H9 (cell line): ENCODE results near the gene TMC4. TPM values are rescaled to one million over a fixed set of nuclear protein-coding genes. Genes with fewer than 3 reads are reported as not detected.

Experiments used
- DNase-seq: peaks from one replicate; pipeline ENCODE4 v3.0.0-alpha.2; 2017
- H2AFZ ChIP-seq: one replicate; pipeline ENCODE4 v1.6.1; 2013; ENCODE audit warnings: mild to moderate bottlenecking, low read length, control low read depth, moderate library complexity
- H2AK5ac ChIP-seq: 2 replicates; pipeline ENCODE4 v1.6.1; 2013; ENCODE audit warnings: low read length, control low read depth, mixed read lengths; ENCODE audit not compliant: insufficient read length
- H2BK120ac ChIP-seq: one replicate; pipeline ENCODE4 v1.6.1; 2013; ENCODE audit warnings: low read depth, mild to moderate bottlenecking, low read length, control low read depth, inconsistent platforms; ENCODE audit not compliant: poor library complexity, severe bottlenecking
- H2BK12ac ChIP-seq: 2 replicates; pipeline ENCODE4 v1.6.1; 2013; ENCODE audit warnings: low read length, control low read depth, mixed read lengths, low read depth; ENCODE audit not compliant: insufficient read length
- H2BK15ac ChIP-seq: 2 replicates; pipeline ENCODE4 v1.6.1; 2013; ENCODE audit warnings: low read depth, low read length, control low read depth
- H2BK20ac ChIP-seq: one replicate; pipeline ENCODE4 v1.6.1; 2013; ENCODE audit warnings: low read depth, mild to moderate bottlenecking, low read length, control low read depth, inconsistent platforms; ENCODE audit not compliant: poor library complexity, severe bottlenecking
- H2BK5ac ChIP-seq: 2 replicates; pipeline ENCODE4 v1.6.1; 2013; ENCODE audit warnings: low read length, control low read depth, mixed read lengths; ENCODE audit not compliant: insufficient read length
- H3K14ac ChIP-seq: 2 replicates; pipeline ENCODE4 v1.6.1; 2013; ENCODE audit warnings: low read length, control low read depth; ENCODE audit not compliant: insufficient read depth
- H3K18ac ChIP-seq: 2 replicates; pipeline ENCODE4 v1.6.1; 2013; ENCODE audit warnings: low read depth, mild to moderate bottlenecking, mixed read lengths, low read length, control low read depth; ENCODE audit not compliant: insufficient read length
- H3K23ac ChIP-seq: 2 replicates; pipeline ENCODE4 v1.6.1; 2013; ENCODE audit warnings: low read length, control low read depth, mixed read lengths, low read depth; ENCODE audit not compliant: insufficient read length
- H3K23me2 ChIP-seq: 2 replicates; pipeline ENCODE4 v1.6.1; 2013; ENCODE audit warnings: low read depth, mild to moderate bottlenecking, mixed read lengths, low read length, control low read depth; ENCODE audit not compliant: insufficient read length, poor library complexity, severe bottlenecking
- H3K27ac ChIP-seq: 2 replicates; pipeline ENCODE4 v1.5.1; 2013; ENCODE audit warnings: low read length, control low read depth, mixed read lengths, low read depth; ENCODE audit not compliant: insufficient read length
- H3K27me3 ChIP-seq: 2 replicates; pipeline ENCODE4 v1.6.1; 2013; ENCODE audit warnings: low read length, control low read depth, inconsistent platforms; ENCODE audit not compliant: insufficient read depth
- H3K4ac ChIP-seq: 2 replicates; pipeline ENCODE4 v1.6.1; 2013; ENCODE audit warnings: low read depth, mild to moderate bottlenecking, control low read depth, inconsistent platforms, low read length, moderate library complexity
- H3K4me1 ChIP-seq: 2 replicates; pipeline ENCODE4 v1.6.1; 2013; ENCODE audit warnings: low read length, control low read depth, inconsistent platforms; ENCODE audit not compliant: insufficient read depth
- H3K4me2 ChIP-seq: 2 replicates; pipeline ENCODE4 v1.6.1; 2013; ENCODE audit warnings: low read length, control low read depth, mixed read lengths; ENCODE audit not compliant: insufficient read length, insufficient read depth
- H3K56ac ChIP-seq: 2 replicates; pipeline ENCODE4 v1.6.1; 2013; ENCODE audit warnings: low read depth, mild to moderate bottlenecking, mixed read lengths, low read length, control low read depth; ENCODE audit not compliant: insufficient read length
- H3K79me1 ChIP-seq: 2 replicates; pipeline ENCODE4 v1.6.1; 2013; ENCODE audit warnings: low read depth, mild to moderate bottlenecking, moderate library complexity, low read length, control low read depth, inconsistent platforms; ENCODE audit not compliant: insufficient read depth, poor library complexity, severe bottlenecking
- H3K79me2 ChIP-seq: 2 replicates; pipeline ENCODE4 v1.6.1; 2013; ENCODE audit warnings: low read length, control low read depth, inconsistent platforms; ENCODE audit not compliant: insufficient read depth
- H3K9ac ChIP-seq: 2 replicates; pipeline ENCODE4 v1.6.1; 2013; ENCODE audit warnings: low read length, control low read depth, mixed read lengths; ENCODE audit not compliant: insufficient read length; ENCODE audit errors: extremely low read depth
- H3K9me3 ChIP-seq: one replicate; pipeline ENCODE4 v1.6.1; 2013; ENCODE audit warnings: low read depth, low read length, inconsistent platforms; ENCODE audit not compliant: control insufficient read depth
- H3T11ph ChIP-seq: one replicate; pipeline ENCODE4 v1.6.1; 2013; ENCODE audit warnings: mild to moderate bottlenecking, low read length, control low read depth, inconsistent platforms
- H4K20me1 ChIP-seq: one replicate; pipeline ENCODE4 v1.6.1; 2013; ENCODE audit not compliant: control insufficient read depth, insufficient read length, insufficient read depth
- H4K5ac ChIP-seq: 2 replicates; pipeline ENCODE4 v1.6.1; 2013; ENCODE audit warnings: low read depth, mild to moderate bottlenecking, mixed read lengths, low read length, control low read depth; ENCODE audit not compliant: insufficient read length
- H4K8ac ChIP-seq: replicated peaks from 2 replicates; pipeline ENCODE4 v1.6.1; 2013; ENCODE audit warnings: low read length, control low read depth, mixed read lengths, low read depth; ENCODE audit not compliant: insufficient read length
- H4K91ac ChIP-seq: 2 replicates; pipeline ENCODE4 v1.6.1; 2013; ENCODE audit warnings: low read depth, mild to moderate bottlenecking, moderate library complexity, mixed read lengths, low read length, control low read depth; ENCODE audit not compliant: insufficient read length
- H3K27ac Mint-ChIP-seq, 3 experiments: 2 replicates in 2 of 3; 3 replicates in 1 of 3; pipeline ENCODE4 v1.8.0; 2020 to 2021; ENCODE audit warnings: mixed read lengths in 3 of 3, mild to moderate bottlenecking in 1 of 3, moderate library complexity in 1 of 3
- H3K27me3 Mint-ChIP-seq: 2 replicates; pipeline ENCODE4 v1.8.0; 2021; ENCODE audit warnings: low read depth, mild to moderate bottlenecking, moderate library complexity, mixed read lengths
- H3K36me3 Mint-ChIP-seq, 3 experiments: 2 replicates in 2 of 3; 3 replicates in 1 of 3; pipeline ENCODE4 v1.8.0; 2020 to 2021; ENCODE audit warnings: low read depth in 3 of 3, mixed read lengths in 3 of 3; ENCODE audit not compliant: insufficient read depth in 1 of 3
- H3K4me1 Mint-ChIP-seq, 2 experiments: 2 replicates each; pipeline ENCODE4 v1.8.0; 2020; ENCODE audit warnings: mixed read lengths in 2 of 2
- H3K4me3 Mint-ChIP-seq, 2 experiments: 2 replicates in 1 of 2; 3 replicates in 1 of 2; pipeline ENCODE4 v1.8.0; 2020 to 2021; ENCODE audit warnings: mild to moderate bottlenecking in 2 of 2, mixed read lengths in 2 of 2, moderate library complexity in 1 of 2
- H3K9me3 Mint-ChIP-seq, 2 experiments: 2 replicates in 1 of 2; 3 replicates in 1 of 2; pipeline ENCODE4 v1.8.0; 2020; ENCODE audit warnings: mild to moderate bottlenecking in 2 of 2, mixed read lengths in 2 of 2, moderate library complexity in 1 of 2
- WGBS: extraction: QIAGEN DNeasy Blood & Tissue Kit; methylation state at CpG from one replicate; pipeline ENCODE4 v1.1.7; 2013; ENCODE audit warnings: missing lambda C conversion rate, low lambda C conversion rate, mixed read lengths; ENCODE audit not compliant: insufficient read length; ENCODE audit errors: extremely low coverage; 5-methylcytosine and 5-hydroxymethylcytosine counted together
- total RNA-seq: library from RNA; stranded (reverse); gene quantifications from 2 replicates; pipeline ENCODE4 v1.2.1, GENCODE V29; 2021
- TF ChIP-seq, protein P1 (sequence below): fragments of 200-600 bp; sonication (generic); conservative IDR thresholded peaks from 3 replicates; pipeline ENCODE4 v1.8.0; 2021; ENCODE audit warnings: antibody characterized with exemption, mild to moderate bottlenecking

TMC4 gene
- total RNA-seq, 1 experiment from 2014 or later = 12.2 TPM

- H3K27me3 ChIP-seq = no peaks in the 10 kb centered on the region
- H3K56ac ChIP-seq = no peak overlapping the region
- no peak overlapping the region for H3K4me3 Mint-ChIP-seq
- no peaks in the 10 kb centered on the region for H3K9me3 ChIP-seq
- no peaks in the 10 kb centered on the region for H3K4me1 ChIP-seq
- no peaks in the 10 kb centered on the region for H3K27me3 Mint-ChIP-seq
- H3K4me2 ChIP-seq = no peak overlapping the region
- H3K79me2 ChIP-seq = no peaks in the 10 kb centered on the region
- H2BK12ac ChIP-seq = no peak overlapping the region
- H2BK5ac ChIP-seq = no peak overlapping the region
- no CpG with 5 or more reads among the region's 23 CpGs for WGBS
- no peak overlapping the region for H2BK15ac ChIP-seq
- no peak overlapping the region for H3K14ac ChIP-seq
- H2AFZ ChIP-seq = no peak overlapping the region
- no peak overlapping the region for H3T11ph ChIP-seq
- H4K20me1 ChIP-seq = no peaks in the 10 kb centered on the region
- no peak overlapping the region for H2AK5ac ChIP-seq
- peak; percentile 87 for DNase-seq
- H4K91ac ChIP-seq = no peak overlapping the region
- no peak overlapping the region for H3K23ac ChIP-seq
- H3K4ac ChIP-seq = no peak overlapping the region
- no peaks in the 10 kb centered on the region; a peak in 1 of 5 replicates for H3K9me3 Mint-ChIP-seq
- H3K36me3 Mint-ChIP-seq = peaks cover 19 to 40% (median 27%) of the 10 kb centered on the region in 3 experiments; a peak in 6 of 7 replicates
- no peak overlapping the region for H3K9ac ChIP-seq
- H4K8ac ChIP-seq = no peak overlapping the region
- peaks cover 3 to 16% of the 10 kb centered on the region in 2 experiments; a peak in 2 of 4 replicates for H3K4me1 Mint-ChIP-seq
- no peak overlapping the region for H2BK20ac ChIP-seq
- no peak overlapping the region for H3K27ac Mint-ChIP-seq
- H3K27ac ChIP-seq = no peak overlapping the region
- H4K5ac ChIP-seq = no peak overlapping the region
- no peak overlapping the region for H2BK120ac ChIP-seq
- H3K79me1 ChIP-seq = no peaks in the 10 kb centered on the region
- no peak overlapping the region for H3K18ac ChIP-seq
- H3K23me2 ChIP-seq = no peaks in the 10 kb centered on the region
- TF ChIP-seq, protein P1, sequence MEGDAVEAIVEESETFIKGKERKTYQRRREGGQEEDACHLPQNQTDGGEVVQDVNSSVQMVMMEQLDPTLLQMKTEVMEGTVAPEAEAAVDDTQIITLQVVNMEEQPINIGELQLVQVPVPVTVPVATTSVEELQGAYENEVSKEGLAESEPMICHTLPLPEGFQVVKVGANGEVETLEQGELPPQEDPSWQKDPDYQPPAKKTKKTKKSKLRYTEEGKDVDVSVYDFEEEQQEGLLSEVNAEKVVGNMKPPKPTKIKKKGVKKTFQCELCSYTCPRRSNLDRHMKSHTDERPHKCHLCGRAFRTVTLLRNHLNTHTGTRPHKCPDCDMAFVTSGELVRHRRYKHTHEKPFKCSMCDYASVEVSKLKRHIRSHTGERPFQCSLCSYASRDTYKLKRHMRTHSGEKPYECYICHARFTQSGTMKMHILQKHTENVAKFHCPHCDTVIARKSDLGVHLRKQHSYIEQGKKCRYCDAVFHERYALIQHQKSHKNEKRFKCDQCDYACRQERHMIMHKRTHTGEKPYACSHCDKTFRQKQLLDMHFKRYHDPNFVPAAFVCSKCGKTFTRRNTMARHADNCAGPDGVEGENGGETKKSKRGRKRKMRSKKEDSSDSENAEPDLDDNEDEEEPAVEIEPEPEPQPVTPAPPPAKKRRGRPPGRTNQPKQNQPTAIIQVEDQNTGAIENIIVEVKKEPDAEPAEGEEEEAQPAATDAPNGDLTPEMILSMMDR = no peak
Observed at GRCh38 chr19:54178581-54179261, 5.8 kb upstream of the TMC4 start.
